MCF 10A (cell line): Measurements from ENCODE around the gene IRAK1BP1. TPM values are rescaled to one million over a fixed set of nuclear protein-coding genes. Genes with fewer than 3 reads are reported as not detected.
"Not testable (repeated sequence)": the region's sequence is repeated elsewhere in the genome, so short reads cannot be mapped to it uniquely, and the experiment has no call there.

Source experiments
- BruUV-seq: library from RNA; stranded (reverse); fragments of 400-500 nt; replicated peaks from 2 replicates; lab custom pipeline; 2021; lab: Mats Ljungman, UMichigan
- CTCF ChIA-PET: fragments of 300-600 bp; sonication (Branson Sonifier 250); formaldehyde crosslinking; extraction: SDS; loops from one replicate; lab custom pipeline; 2021; ENCODE audit warnings: antibody characterized with exemption, inconsistent platforms; lab: Yijun Ruan, JAX
- POLR2A ChIA-PET: fragments of 300-600, 350-650 bp; sonication (Branson Sonifier 250); formaldehyde crosslinking; extraction: SDS; loops from one replicate; lab custom pipeline; 2020; ENCODE audit warnings: antibody characterized with exemption, inconsistent platforms; lab: Yijun Ruan, JAX
- DNase-seq: peaks from one replicate; pipeline ENCODE4 v3.0.0-alpha.2; 2018; ENCODE audit not compliant: unreplicated experiment
- H3K27ac Mint-ChIP-seq: one replicate; pipeline ENCODE4 v1.8.0; 2022; ENCODE audit warnings: mild to moderate bottlenecking, low read depth, mixed read lengths; ENCODE audit not compliant: unreplicated experiment
- H3K27me3 Mint-ChIP-seq: one replicate; pipeline ENCODE4 v1.8.0; 2022; ENCODE audit warnings: mixed read lengths; ENCODE audit not compliant: insufficient read depth, unreplicated experiment
- H3K36me3 Mint-ChIP-seq: one replicate; pipeline ENCODE4 v1.8.0; 2022; ENCODE audit warnings: mild to moderate bottlenecking, moderate library complexity, mixed read lengths; ENCODE audit not compliant: insufficient read depth, unreplicated experiment
- H3K4me1 Mint-ChIP-seq: one replicate; pipeline ENCODE4 v1.8.0; 2022; ENCODE audit warnings: mixed read lengths; ENCODE audit not compliant: insufficient read depth, unreplicated experiment
- H3K4me3 Mint-ChIP-seq: one replicate; pipeline ENCODE4 v1.8.0; 2022; ENCODE audit warnings: mild to moderate bottlenecking, moderate library complexity, mixed read lengths; ENCODE audit not compliant: unreplicated experiment
- H3K9me3 Mint-ChIP-seq: one replicate; pipeline ENCODE4 v1.8.0; 2022; ENCODE audit warnings: mixed read lengths; ENCODE audit not compliant: unreplicated experiment
- CTCF ChIP-seq: fragments of 200-600 bp; IDR thresholded peaks from one replicate; pipeline ENCODE4 v1.8.0; 2022; ENCODE audit warnings: antibody characterized with exemption, mild to moderate bottlenecking; ENCODE audit not compliant: unreplicated experiment
- intact Hi-C: fragments of 100-400 bp; cut with micrococcal nuclease; formaldehyde crosslinking; loops from 2 replicates; pipeline ENCODE4 v1.14.1; 2022
- total RNA-seq: library from RNA; stranded (reverse); gene quantifications from 2 replicates; pipeline ENCODE4 v1.2.3, GENCODE V29; 2022

The IRAK1BP1 gene
- total RNA-seq, 1 experiment from 2014 or later: 6.6 TPM

- Mint-ChIP-seq H3K36me3 (no peaks in the 10 kb centered on the region), H3K4me3 (peak overlapping the region; percentile 63), H3K4me1 (peaks cover 23% of the 10 kb centered on the region), H3K27me3 (no peaks in the 10 kb centered on the region), H3K9me3 (peaks cover 4% of the 10 kb centered on the region), H3K27ac (no peak overlapping the region)
- no TSS peak for BruUV-seq
- DNase-seq: no peak
- CTCF ChIA-PET: no interaction called here
- no peak for TF ChIP-seq CTCF
- POLR2A ChIA-PET: no interaction called here
- intact Hi-C loops: no loop called here
Measured at GRCh38 chr6:78910591-78911171, 43.3 kb downstream of the IRAK1BP1 start.

- intact Hi-C loops: no loop called here
- no peak for TF ChIP-seq CTCF
- ChIA-PET CTCF (interaction anchor here (0.5 to 0.6 kb wide), 2 partner anchors 475 to 547 kb away, joined by 3 read pairs; no protein-coding TSS in a partner anchor), POLR2A (interaction anchor here (0.7 to 1.0 kb wide), 2 partner anchors 63 to 623 kb away, joined by 3 to 6 read pairs; no protein-coding TSS in a partner anchor)
- Mint-ChIP-seq H3K36me3 (peaks cover 1% of the 10 kb centered on the region), H3K27ac (no peak overlapping the region), H3K4me1 (peaks cover 23% of the 10 kb centered on the region), H3K27me3 (no peaks in the 10 kb centered on the region), H3K4me3 (peak overlapping the region; percentile 63), H3K9me3 (peaks cover 8% of the 10 kb centered on the region)
- no TSS peak for BruUV-seq
- DNase-seq: no peak
Measured at GRCh38 chr6:78911218-78911940, 44.0 kb downstream of the IRAK1BP1 start.

- peak; percentile 69 for DNase-seq
- intact Hi-C loops: no loop called here
- CTCF ChIA-PET: interaction anchor here (0.6 kb wide), 1 partner anchor 634 kb away, joined by 3 read pairs; no protein-coding TSS in a partner anchor
- H3K36me3 Mint-ChIP-seq: peaks cover 6% of the 10 kb centered on the region
- no peak overlapping the region for H3K4me3 Mint-ChIP-seq
- H3K9me3 Mint-ChIP-seq: peaks cover 29% of the 10 kb centered on the region
- peak overlapping the region; percentile 40 for H3K27ac Mint-ChIP-seq
- H3K27me3 Mint-ChIP-seq: no peaks in the 10 kb centered on the region
- H3K4me1 Mint-ChIP-seq: no peaks in the 10 kb centered on the region
- POLR2A ChIA-PET: interaction anchor here (0.5 to 0.9 kb wide), 4 partner anchors 10 to 602 kb away, joined by 3 read pairs; no protein-coding TSS in a partner anchor
- BruUV-seq: no TSS peak
- no peak for TF ChIP-seq CTCF
Measured at GRCh38 chr6:78916411-78916810, 49.1 kb downstream of the IRAK1BP1 start.

- TF ChIP-seq CTCF: no peak
- Mint-ChIP-seq H3K36me3 (peaks cover 6% of the 10 kb centered on the region), H3K4me1 (no peaks in the 10 kb centered on the region), H3K27ac (no peak overlapping the region), H3K9me3 (peaks cover 38% of the 10 kb centered on the region), H3K27me3 (no peaks in the 10 kb centered on the region), H3K4me3 (no peak overlapping the region)
- intact Hi-C loops: no loop called here
- DNase-seq: no peak
- CTCF ChIA-PET: interaction anchor here (0.8 kb wide), 1 partner anchor 13 kb away, joined by 4 read pairs; no protein-coding TSS in a partner anchor
- POLR2A ChIA-PET: no interaction called here
- BruUV-seq: no TSS peak
Measured at GRCh38 chr6:78917788-78918187, 50.4 kb downstream of the IRAK1BP1 start.

- H3K4me1 Mint-ChIP-seq, H3K36me3 Mint-ChIP-seq, DNase-seq, H3K27ac Mint-ChIP-seq, POLR2A ChIA-PET, H3K4me3 Mint-ChIP-seq, H3K27me3 Mint-ChIP-seq, BruUV-seq, intact Hi-C loops: not testable (repeated sequence)
- H3K9me3 Mint-ChIP-seq: peaks cover 44% of the 10 kb centered on the region
- CTCF ChIA-PET: interaction anchor here (0.9 kb wide), 1 partner anchor 60 kb away, joined by 3 read pairs; no protein-coding TSS in a partner anchor
Measured at GRCh38 chr6:78921168-78921567, 53.8 kb downstream of the IRAK1BP1 start.
